ENCODE measurements around the gene FUZ.
"Not testable (repeated sequence)": the region's sequence is repeated elsewhere in the genome, so short reads cannot be mapped to it uniquely, and the experiment has no call there.

The FUZ gene

GRCh38 chr19:49829721-49830120 is 16.6 kb upstream of the FUZ start:
- no peak for DNase-seq

- no peak for DNase-seq
Observed at GRCh38 chr19:49829200-49829599, 16.1 kb upstream of the FUZ start.

DNA sequence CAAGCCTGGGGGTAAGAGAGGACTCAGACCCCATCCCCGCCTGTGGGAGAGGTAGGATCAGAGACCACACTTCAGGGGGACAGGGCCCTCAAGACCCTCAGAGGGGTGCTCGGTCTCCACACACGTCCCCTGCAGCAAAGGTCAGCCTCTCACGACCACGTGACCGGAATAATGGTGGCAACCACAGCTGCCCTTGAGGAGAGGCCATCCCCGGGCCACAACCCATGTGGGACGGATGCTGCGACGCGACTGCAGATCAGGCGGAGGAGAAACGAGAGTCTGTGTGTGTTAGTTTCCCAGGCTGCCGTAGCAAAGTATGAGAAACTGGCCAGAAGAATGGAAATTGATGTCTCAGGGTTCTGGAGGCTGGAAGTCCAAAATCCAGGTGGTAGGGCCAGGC is 13.9 kb upstream of the FUZ start:
- no peak for DNase-seq

- DNase-seq = no peak
Observed at GRCh38 chr19:49824662-49825061, 11.6 kb upstream of the FUZ start.

DNA sequence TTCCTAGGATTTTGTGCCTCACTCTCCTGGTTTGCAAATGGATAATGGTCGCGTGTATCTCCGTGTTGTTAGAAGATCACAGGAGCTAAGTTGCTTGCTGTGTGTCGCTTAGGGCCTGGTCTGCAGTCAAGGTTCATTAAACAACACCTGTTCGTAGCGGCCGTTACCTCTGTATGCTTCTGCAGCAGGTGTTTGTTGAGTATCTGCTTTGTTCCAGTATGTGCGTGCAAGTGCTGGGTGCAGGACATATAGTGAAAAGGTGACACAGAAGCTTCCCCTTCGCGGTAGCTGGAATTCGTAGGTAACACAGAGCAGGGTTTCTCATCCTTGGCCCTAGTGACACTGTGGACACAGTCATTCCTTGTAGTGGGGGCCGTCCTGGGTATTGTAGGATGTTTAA is 10.4 kb upstream of the FUZ start:
- DNase-seq = no peak

DNA sequence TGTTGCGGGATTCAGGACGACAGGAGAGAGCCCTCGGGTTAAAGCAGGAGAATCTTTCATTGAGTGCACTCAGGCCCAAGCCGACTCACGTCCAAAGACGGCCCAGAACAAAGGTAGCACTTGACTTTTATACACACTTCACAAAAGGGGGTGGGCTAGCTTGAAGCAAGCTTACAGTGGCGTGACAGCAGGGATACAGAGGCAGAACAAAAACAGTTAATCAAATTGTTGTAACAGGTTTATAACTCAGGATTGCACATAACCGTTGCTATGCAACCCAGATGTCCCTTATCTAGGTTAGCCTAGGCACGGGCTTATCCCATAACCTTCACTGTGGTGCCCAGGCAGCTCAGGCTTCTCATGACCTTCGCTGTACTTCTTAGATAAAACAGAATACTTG is 7.0 kb upstream of the FUZ start:
- no peak for DNase-seq

GRCh38 chr19:49819452-49820115 is 6.5 kb upstream of the FUZ start:
- DNase-seq = not testable (repeated sequence)

DNA sequence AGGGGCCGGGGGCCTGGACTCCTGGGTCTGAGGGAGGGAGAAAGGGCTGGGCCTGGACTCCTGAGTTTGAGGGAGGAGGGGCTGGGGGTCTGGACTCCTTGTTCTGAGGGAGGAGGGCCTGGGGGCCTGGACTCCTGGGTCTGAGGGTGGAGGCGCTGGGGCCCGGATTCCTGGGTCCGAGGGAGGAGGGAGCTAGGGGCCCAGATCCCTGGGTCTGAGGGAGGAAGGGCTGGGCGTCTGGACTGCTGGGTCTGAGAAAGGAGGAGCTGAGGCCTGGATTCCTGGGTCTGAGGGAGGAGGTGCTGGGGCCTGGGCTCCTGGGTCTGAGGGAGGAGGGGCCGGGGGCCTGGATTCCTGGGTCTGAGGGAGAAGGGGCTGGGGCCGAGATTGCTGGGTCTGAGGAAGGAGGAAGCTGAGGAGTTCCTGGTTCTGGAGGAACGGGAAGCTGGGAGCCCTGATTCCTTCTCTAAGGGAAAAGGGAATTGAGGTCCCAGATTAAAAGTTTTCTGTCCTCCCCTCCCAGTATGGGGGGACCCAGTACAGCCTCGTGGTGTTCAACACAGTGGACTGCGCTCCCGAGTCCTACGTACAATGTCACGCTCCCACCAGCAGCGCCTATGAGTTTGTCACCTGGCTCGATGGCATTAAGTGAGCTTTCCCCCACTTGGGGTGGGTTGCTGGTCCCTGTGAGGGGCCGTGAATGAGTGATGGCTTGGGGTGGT is 5.7 kb upstream of the FUZ start:
- DNase-seq = no peak

DNA sequence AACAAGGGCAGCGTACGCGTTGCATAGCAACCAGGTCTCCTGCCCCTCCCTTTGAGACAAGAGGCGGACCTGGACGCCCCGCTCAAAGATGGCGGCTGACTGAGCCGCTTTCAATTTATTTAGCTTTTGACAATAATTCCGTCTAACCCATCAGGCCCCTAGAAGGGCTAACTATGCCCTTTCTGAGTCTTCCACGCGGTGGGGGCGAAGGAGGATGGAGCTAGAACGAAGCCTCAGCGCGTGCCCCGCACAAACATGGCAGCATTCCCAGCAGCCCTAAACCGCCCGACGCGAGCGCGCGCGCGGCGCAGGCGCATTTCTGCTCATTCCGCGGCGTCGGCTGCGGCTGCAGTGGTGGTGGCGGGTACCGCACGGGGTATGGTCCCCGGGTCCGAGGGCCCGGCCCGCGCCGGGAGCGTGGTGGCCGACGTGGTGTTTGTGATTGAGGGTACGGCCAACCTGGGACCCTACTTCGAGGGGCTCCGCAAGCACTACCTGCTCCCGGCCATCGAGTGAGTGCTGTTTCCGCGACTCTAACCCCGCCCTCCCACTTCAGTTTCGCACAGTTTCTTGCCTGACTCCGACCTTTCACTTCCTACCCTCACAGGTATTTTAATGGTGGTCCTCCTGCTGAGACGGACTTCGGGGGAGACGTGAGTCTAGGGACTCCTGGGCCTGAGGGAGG is 5.0 kb upstream of the FUZ start, which contains the start of gene MED25:
TSS of gene MED25 (plus strand) at position 326 of the 685 bp plus-strand sequence. CDS start at position 379, 53 bp downstream.
- DNase-seq = peak; percentile 91

- no peak for DNase-seq
Observed at GRCh38 chr19:49816590-49816989, 3.5 kb upstream of the FUZ start.

GRCh38 chr19:49814010-49814409 is 918 bp upstream of the FUZ start:
- no peak for DNase-seq

DNA sequence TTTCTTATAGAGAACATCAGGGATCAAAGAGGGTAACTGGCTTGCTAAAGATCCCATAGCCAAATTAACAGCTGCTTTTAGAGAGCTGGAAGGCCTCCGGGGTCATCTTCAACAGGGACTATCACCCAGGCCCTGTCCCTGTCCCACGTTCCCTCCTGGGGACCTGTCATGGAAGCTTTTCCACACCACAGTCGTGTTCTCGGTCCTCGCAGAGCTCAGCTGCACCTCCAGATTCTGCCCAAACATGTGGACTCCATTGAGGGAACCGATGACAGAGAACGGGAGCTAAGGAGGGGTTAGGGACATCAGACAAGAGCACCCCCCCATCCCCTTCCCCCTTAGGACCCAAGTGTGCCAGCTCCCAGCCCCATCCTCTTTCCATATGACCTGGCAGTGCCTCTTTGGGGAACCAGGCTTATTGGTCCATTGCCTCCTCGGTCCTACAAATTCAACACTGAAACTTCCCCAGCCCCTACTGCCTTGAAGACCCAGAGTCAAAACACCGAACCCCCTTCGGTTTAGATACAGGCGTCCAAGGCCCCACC is 568 bp downstream of the FUZ start:
- no peak for DNase-seq

DNA sequence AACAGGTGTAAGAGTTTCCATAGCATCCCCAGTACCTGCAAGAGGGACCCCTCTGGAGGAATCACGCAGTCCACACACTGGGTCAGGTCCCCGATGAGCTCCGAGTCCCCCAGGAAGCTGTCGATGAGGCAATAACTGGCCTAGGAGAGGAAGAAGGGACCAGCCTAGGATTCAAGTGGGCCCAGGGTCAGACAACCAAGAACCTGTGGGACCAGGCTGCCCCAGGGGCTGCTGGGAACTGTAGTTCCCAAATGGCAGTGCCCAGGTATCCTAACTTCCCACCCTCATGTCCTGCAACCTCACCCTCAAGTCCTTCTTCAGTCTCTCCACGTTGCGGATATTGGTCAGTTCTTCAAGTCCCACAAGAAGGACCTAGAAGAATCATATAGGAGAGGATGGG is 1.8 kb downstream of the FUZ start:
- DNase-seq = no peak

GRCh38 chr19:49809941-49810389 is 3.1 kb downstream of the FUZ start:
- DNase-seq = no peak

DNA sequence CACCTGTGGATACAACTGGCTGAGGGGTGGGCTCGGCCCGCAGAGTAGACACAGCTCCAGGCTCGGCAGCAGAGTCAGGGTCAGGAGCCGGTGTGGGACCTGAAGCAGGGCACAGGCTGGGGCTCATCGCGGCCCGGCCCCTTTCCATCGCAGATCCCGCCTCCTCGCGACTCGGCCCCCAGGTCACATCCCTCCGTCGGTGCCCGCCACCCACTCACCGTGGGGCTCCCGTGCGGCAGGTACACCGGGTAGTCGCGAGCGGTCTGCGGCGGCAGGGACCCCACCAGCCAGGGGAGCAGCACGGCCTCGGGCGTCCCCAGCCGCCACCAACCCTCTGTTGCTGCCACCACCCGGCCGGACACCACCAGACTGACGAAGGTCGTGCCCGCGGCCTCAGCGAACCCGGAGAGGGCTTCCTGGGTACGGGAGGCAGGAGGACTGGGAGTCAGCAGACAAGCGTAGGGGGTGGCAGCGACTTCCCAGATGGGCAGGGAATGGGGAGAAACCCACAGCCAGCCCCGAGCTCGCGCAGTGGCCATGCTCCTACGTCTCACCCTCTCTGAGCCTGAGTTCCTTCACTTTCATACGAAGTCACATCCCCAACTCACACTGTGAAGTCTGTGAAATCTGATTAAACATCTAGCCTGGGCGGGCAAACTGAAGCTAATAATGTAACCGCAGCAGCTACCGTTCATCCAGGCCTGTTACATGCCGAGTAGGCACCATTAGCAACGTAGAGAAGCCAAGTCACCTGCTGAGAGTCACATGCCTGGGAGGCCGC is 3.7 kb downstream of the FUZ start:
- peak; percentile 70 for DNase-seq

DNA sequence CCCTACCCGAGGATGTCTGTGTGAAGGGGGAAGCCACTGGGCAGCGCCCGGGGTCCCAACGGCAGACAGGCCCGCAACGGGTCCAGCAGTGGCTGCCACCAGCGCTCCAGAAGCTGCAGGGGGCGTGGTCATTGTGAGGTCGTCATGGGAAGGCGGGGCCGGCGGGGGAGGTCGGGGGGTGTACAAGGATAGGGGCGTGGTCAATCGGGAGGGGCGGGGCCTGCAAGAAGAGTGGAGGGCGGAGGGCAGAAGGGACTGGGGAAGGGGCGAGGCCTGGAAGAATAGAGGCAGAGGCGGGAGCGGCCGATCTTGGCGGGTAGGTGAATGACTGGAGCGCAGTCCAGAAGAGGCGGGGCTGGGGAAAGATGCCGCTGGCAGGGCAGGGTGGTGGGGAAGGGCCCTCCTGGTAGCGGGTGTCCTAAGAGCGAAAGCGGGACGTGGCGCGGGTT is 4.4 kb downstream of the FUZ start:
- peak; percentile 92 for DNase-seq

DNA sequence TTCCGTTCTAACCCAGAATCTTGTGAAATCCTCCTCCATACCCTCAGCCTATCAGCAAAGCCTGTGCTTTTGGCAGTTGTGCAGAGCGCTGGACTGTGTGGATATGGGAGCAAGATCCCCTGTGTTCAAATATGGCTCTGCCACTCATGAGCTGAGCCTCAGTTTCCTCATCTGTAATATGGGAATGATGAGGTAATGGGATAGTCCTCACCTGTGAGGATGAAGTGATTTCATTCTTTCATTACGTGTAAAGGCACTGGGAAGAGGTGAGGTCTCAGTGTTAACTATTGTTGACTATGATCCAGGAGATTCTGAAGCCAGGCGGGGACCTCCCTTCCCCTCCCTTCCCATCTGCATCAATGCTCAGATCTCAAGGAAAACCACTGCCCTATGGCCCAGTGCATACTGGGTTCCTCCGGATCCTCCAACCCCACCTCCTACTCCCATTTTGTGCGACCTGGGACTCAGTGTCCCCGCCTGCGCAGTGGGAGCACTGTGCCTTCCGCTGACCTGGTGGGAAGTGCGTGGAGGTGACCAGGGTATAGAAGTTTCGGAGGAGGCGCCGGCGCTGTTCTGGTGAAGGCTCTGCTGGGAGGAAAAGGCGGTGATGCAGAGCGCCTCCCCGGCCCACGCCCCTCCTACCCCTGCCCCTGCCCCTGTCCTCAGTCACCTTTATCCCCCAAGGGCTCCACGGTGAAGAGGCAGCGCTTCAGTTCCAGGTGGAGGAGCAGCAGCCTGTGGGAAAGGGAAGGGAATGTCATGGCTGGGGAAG is 5.0 kb downstream of the FUZ start:
- DNase-seq = no peak

DNA sequence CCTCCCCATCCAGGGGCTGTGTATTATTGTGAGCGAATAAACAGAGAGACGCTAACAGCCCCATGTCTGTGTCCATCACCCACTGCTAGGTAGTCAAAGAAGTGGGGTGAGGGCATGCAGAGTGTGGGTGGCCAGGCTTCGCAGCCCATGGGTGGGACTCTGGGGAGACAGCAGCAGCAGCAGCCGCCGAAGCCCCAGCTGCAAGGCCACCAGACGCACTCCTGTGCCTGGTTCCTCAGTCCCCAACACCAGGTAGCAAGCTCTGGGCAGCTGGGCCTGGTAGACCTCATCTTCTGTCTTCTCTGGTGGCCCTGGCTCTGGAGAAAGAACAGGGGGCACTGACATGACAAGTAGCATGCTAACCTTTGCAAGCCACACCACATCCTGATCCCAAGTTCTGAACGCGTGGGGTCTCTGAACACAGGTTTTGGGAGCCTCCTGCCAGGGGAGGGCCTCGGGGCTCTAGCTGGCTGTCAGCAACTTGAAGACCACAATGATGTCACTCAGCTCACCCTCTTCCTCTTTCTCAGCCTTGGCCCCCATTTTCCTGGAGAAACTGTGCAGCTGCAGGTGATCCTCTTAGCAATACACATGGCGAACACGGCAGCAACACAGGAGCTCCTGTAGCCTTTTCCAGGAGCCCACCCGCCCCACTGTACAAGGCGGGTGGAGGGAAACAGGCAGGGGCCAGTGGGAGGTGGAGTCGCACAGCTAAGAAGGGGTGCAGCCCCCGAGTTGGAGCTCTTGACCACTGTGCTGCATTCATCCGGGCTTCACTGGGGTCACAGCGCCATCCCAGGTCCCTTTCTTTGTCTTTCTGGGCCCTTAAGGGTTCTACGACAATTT is 5.8 kb downstream of the FUZ start:
- DNase-seq = no peak

GRCh38 chr19:49806620-49806959 is 6.5 kb downstream of the FUZ start:
- no peak for DNase-seq

GRCh38 chr19:49805822-49806619 is 7.1 kb downstream of the FUZ start:
- DNase-seq = no peak

Data from CD4-positive, alpha-beta T cell treated with Interleukin-12 subunit alpha and Interleukin-12 subunit beta, for 1 hour (primary cell).